ENCODE measurements around the gene ADAMTS5. TPM values are rescaled to one million over a fixed set of nuclear protein-coding genes. Genes with fewer than 3 reads are reported as not detected.

Gene ADAMTS5
- total and polyA plus RNA-seq, 2 donors from 2014 or later: 1.7 to 10.6 TPM

DNA sequence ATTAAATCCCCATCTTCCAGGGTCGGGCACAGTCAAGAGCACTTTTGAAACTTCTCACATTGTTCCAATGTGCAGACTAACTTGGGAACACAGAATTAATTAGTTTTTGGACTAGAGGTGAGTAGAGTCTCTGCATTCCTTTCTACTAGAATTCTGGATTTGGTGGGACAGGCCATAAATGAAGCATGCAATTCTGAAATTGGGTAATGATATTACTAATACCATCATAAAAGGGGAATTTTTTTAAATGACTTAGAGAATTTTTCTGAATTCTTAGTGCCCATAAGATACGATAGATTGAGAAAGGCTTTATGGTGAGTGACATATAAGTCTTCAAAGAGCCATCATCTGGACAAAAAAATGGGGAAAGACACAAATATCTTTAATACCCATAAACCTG lies 41.8 kb downstream of the ADAMTS5 start:
- DNase-seq: no peak
- TF ChIP-seq, protein P1, sequence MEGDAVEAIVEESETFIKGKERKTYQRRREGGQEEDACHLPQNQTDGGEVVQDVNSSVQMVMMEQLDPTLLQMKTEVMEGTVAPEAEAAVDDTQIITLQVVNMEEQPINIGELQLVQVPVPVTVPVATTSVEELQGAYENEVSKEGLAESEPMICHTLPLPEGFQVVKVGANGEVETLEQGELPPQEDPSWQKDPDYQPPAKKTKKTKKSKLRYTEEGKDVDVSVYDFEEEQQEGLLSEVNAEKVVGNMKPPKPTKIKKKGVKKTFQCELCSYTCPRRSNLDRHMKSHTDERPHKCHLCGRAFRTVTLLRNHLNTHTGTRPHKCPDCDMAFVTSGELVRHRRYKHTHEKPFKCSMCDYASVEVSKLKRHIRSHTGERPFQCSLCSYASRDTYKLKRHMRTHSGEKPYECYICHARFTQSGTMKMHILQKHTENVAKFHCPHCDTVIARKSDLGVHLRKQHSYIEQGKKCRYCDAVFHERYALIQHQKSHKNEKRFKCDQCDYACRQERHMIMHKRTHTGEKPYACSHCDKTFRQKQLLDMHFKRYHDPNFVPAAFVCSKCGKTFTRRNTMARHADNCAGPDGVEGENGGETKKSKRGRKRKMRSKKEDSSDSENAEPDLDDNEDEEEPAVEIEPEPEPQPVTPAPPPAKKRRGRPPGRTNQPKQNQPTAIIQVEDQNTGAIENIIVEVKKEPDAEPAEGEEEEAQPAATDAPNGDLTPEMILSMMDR (IDR thresholded peaks at IDR 0.05; ENCODE audit: borderline replicate concordance, extremely low read depth, insufficient read depth): no peak

DNA sequence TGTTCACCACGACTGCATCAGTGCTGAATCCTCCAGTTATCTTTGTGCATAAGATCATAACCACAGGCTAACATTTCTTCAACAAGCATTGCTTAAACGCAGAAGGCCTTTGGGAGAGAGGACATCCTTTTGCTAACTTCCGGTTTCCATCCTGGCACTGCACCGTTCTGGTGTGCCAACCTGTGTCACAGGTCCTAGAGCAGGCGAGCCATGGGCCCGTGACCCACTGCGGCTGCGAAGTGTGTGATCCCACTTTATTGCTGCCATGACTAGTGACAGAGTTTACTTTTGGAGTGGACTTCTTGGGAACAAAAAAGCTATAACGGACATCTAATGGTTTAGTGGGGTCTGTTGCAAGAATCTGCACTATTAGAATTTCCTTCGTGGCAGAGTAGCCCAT lies 42.9 kb downstream of the ADAMTS5 start:
- Histone ChIP-seq H3K4me3 (ENCODE audit: low read length in 3 of 3) (no peak overlapping the region), H3K4me1 (ENCODE audit: control insufficient read depth in 2 of 3, insufficient read depth in 2 of 3, low read depth in 1 of 3, low read length in 3 of 3) (no peaks in the 10 kb centered on the region), H3K36me3 (ENCODE audit: control insufficient read depth in 2 of 3, insufficient read depth in 3 of 3, low read length in 3 of 3) (peaks cover 0 to 11% (median 4%) of the 10 kb centered on the region in 3 donors), H3K27me3 (ENCODE audit: control insufficient read depth, insufficient read depth, low read length) (no peaks in the 10 kb centered on the region), H3K27ac (ENCODE audit: low read depth in 2 of 2, low read length in 2 of 2) (no peak overlapping the region), H3K9ac (ENCODE audit: low read length in 3 of 3) (no peak overlapping the region), H3K9me3 (ENCODE audit: control insufficient read depth in 2 of 3, insufficient read depth in 1 of 3, low read length in 3 of 3) (peaks cover 0 to 2% (median 0%) of the 10 kb centered on the region in 3 donors)
- FAIRE-seq: no peak
- peak in 1 of 5 donors; percentile 57 for DNase-seq
- intact Hi-C loops (cut with DNase I): no loop called here
- TF ChIP-seq, protein P1 (IDR thresholded peaks at IDR 0.05; ENCODE audit: borderline replicate concordance, extremely low read depth, insufficient read depth): no peak

More for the DNA sequence above, 41.8 kb downstream of the ADAMTS5 start:
- H3K4me1 ChIP-seq (ENCODE audit: control insufficient read depth in 2 of 3, insufficient read depth in 2 of 3, low read depth in 1 of 3, low read length in 3 of 3): no peaks in the 10 kb centered on the region
- FAIRE-seq: no peak
- H3K27ac ChIP-seq (ENCODE audit: low read depth in 2 of 2, low read length in 2 of 2): no peak overlapping the region
- no peak overlapping the region for H3K4me3 ChIP-seq (ENCODE audit: low read length in 3 of 3)
- H3K27me3 ChIP-seq (ENCODE audit: control insufficient read depth, insufficient read depth, low read length): no peaks in the 10 kb centered on the region
- peaks cover 4 to 16% (median 4%) of the 10 kb centered on the region in 3 donors for H3K36me3 ChIP-seq (ENCODE audit: control insufficient read depth in 2 of 3, insufficient read depth in 3 of 3, low read length in 3 of 3)
- H3K9ac ChIP-seq (ENCODE audit: low read length in 3 of 3): no peak overlapping the region
- H3K9me3 ChIP-seq (ENCODE audit: control insufficient read depth in 2 of 3, insufficient read depth in 1 of 3, low read length in 3 of 3): peaks cover 0 to 2% (median 0%) of the 10 kb centered on the region in 3 donors
- intact Hi-C loops (cut with DNase I): no loop called here

DNA sequence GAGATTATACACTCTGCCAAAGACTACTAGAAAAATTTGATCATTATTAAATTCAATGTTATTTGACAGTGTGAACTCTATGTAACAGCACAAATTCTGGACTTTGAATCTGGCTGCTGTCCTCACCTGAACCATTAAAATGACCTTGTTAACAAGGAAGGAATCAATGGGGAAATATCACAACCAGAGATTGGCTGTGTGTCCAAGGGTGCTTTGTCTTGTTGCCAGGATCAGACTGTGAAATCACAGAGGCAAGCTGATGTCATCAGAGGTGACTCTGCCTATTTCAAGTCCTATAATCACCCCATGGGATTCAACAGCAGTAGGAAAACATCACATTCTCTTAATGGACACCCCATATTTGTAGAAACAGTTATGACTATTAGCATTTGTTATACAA lies 46.8 kb downstream of the ADAMTS5 start:
- no peak for FAIRE-seq
- H3K27me3 ChIP-seq (ENCODE audit: control insufficient read depth, insufficient read depth, low read length): no peaks in the 10 kb centered on the region
- H3K4me1 ChIP-seq (ENCODE audit: control insufficient read depth in 2 of 3, insufficient read depth in 2 of 3, low read depth in 1 of 3, low read length in 3 of 3): no peaks in the 10 kb centered on the region
- DNase-seq: no peak
- peaks cover 0 to 7% (median 2%) of the 10 kb centered on the region in 3 donors for H3K36me3 ChIP-seq (ENCODE audit: control insufficient read depth in 2 of 3, insufficient read depth in 3 of 3, low read length in 3 of 3)
- no peak overlapping the region for H3K4me3 ChIP-seq (ENCODE audit: low read length in 3 of 3)
- no peak overlapping the region for H3K9ac ChIP-seq (ENCODE audit: low read length in 3 of 3)
- H3K9me3 ChIP-seq (ENCODE audit: control insufficient read depth in 2 of 3, insufficient read depth in 1 of 3, low read length in 3 of 3): peaks cover 0 to 2% (median 0%) of the 10 kb centered on the region in 3 donors
- TF ChIP-seq, protein P1 (IDR thresholded peaks at IDR 0.05; ENCODE audit: borderline replicate concordance, extremely low read depth, insufficient read depth): no peak
- intact Hi-C loops (cut with DNase I): no loop called here
- H3K27ac ChIP-seq (ENCODE audit: low read depth in 2 of 2, low read length in 2 of 2): no peak overlapping the region
